Activated T-helper 2 cell treated with anti-CD3 and anti-CD28 coated beads, Interferon-gamma antibody, Interleukin-2, Interleukin-4, amounts not matched to agents 10 μg/mL and 5 μg/mL and 100 μg/mL, durations not matched to agents 14 hours and 24 hours and 36 hours (primary cell): ENCODE results near the gene GPER1. TPM values are rescaled to one million over a fixed set of nuclear protein-coding genes. Genes with fewer than 3 reads are reported as not detected.

Experiments used
- total RNA-seq: library from RNA; stranded (reverse); gene quantifications from 2 replicates; pipeline ENCODE4 v1.2.3, GENCODE V29; 2022

GPER1 gene
- total RNA-seq, 1 donor from 2014 or later: 0.37 TPM

Other genes starting within 250 kb of the GPER1 start
- gene GET4, start 211.6 kb upstream of the GPER1 start, total RNA-seq: 32.2 and 35.9 TPM in 2 replicates
- 62.8 and 65.2 TPM in 2 replicates for gene ADAP1, start 133.4 kb upstream of the GPER1 start, total RNA-seq
- 15.0 and 17.2 TPM in 2 replicates for gene COX19, start 112.6 kb upstream of the GPER1 start, total RNA-seq
- gene CYP2W1, start 104.9 kb upstream of the GPER1 start, total RNA-seq: not detected in 2 replicates
- gene GPR146, start 43.6 kb upstream of the GPER1 start, total RNA-seq: 5.6 and 6.7 TPM in 2 replicates
- gene ZFAND2A, start 72.1 kb downstream of the GPER1 start, total RNA-seq: 20.5 and 21.9 TPM in 2 replicates
- not detected in 2 replicates for gene UNCX, start 144.8 kb downstream of the GPER1 start, total RNA-seq